ENCODE measurements around the gene ARFRP1.

Gene ARFRP1

GRCh38 chr20:63712191-63712590 is 4.4 kb upstream of the ARFRP1 start:
- TF ChIP-seq, protein P1, sequence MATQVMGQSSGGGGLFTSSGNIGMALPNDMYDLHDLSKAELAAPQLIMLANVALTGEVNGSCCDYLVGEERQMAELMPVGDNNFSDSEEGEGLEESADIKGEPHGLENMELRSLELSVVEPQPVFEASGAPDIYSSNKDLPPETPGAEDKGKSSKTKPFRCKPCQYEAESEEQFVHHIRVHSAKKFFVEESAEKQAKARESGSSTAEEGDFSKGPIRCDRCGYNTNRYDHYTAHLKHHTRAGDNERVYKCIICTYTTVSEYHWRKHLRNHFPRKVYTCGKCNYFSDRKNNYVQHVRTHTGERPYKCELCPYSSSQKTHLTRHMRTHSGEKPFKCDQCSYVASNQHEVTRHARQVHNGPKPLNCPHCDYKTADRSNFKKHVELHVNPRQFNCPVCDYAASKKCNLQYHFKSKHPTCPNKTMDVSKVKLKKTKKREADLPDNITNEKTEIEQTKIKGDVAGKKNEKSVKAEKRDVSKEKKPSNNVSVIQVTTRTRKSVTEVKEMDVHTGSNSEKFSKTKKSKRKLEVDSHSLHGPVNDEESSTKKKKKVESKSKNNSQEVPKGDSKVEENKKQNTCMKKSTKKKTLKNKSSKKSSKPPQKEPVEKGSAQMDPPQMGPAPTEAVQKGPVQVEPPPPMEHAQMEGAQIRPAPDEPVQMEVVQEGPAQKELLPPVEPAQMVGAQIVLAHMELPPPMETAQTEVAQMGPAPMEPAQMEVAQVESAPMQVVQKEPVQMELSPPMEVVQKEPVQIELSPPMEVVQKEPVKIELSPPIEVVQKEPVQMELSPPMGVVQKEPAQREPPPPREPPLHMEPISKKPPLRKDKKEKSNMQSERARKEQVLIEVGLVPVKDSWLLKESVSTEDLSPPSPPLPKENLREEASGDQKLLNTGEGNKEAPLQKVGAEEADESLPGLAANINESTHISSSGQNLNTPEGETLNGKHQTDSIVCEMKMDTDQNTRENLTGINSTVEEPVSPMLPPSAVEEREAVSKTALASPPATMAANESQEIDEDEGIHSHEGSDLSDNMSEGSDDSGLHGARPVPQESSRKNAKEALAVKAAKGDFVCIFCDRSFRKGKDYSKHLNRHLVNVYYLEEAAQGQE (IDR thresholded peaks at IDR 0.05; ENCODE audit: insufficient replicate concordance, low read depth): no peak
- TF ChIP-seq CTCF (IDR thresholded peaks at IDR 0.05; ENCODE audit: insufficient read depth, low read length) (no peak), POLR2AphosphoS5 (IDR thresholded peaks at IDR 0.05; ENCODE audit: low read depth) (no peak), SPI1 (IDR thresholded peaks at IDR 0.05; ENCODE audit: borderline replicate concordance, low read depth) (no peak), GABPA (IDR thresholded peaks at IDR 0.05; ENCODE audit: low read depth) (no peak)
- no peaks in the 10 kb centered on the region for H3K27me3 ChIP-seq (ENCODE audit: insufficient read depth, poor library complexity, severe bottlenecking)
- DNase-seq (ENCODE audit: low read depth in 1 of 2, low spot score in 1 of 2): no peak
- no peak overlapping the region for H3K4me3 ChIP-seq (replicated peaks; ENCODE audit: insufficient read depth, low read length)
- H3K27ac ChIP-seq (replicated peaks): no peak overlapping the region

GRCh38 chr20:63711085-63711645 is 3.4 kb upstream of the ARFRP1 start:
- no peak overlapping the region for H3K4me3 ChIP-seq (replicated peaks; ENCODE audit: insufficient read depth, low read length)
- H3K27me3 ChIP-seq (ENCODE audit: insufficient read depth, poor library complexity, severe bottlenecking): no peaks in the 10 kb centered on the region
- H3K27ac ChIP-seq (replicated peaks): no peak overlapping the region
- no peak for DNase-seq (ENCODE audit: low read depth in 1 of 2, low spot score in 1 of 2)
- TF ChIP-seq CTCF (IDR thresholded peaks at IDR 0.05; ENCODE audit: insufficient read depth, low read length): no peak
- TF ChIP-seq SPI1 (IDR thresholded peaks at IDR 0.05; ENCODE audit: borderline replicate concordance, low read depth): no peak
- TF ChIP-seq POLR2AphosphoS5 (IDR thresholded peaks at IDR 0.05; ENCODE audit: low read depth): no peak
- TF ChIP-seq, protein P1 (IDR thresholded peaks at IDR 0.05; ENCODE audit: insufficient replicate concordance, low read depth): no peak
- no peak for TF ChIP-seq GABPA (IDR thresholded peaks at IDR 0.05; ENCODE audit: low read depth)

- Histone ChIP-seq H3K27ac (replicated peaks) (peak overlapping the region; percentile 87), H3K27me3 (ENCODE audit: insufficient read depth, poor library complexity, severe bottlenecking) (no peaks in the 10 kb centered on the region), H3K4me3 (replicated peaks; ENCODE audit: insufficient read depth, low read length) (peak overlapping the region; percentile 93)
- no peak for DNase-seq (ENCODE audit: low read depth in 1 of 2, low spot score in 1 of 2)
- no peak for TF ChIP-seq SPI1 (IDR thresholded peaks at IDR 0.05; ENCODE audit: borderline replicate concordance, low read depth)
- TF ChIP-seq, protein P1 (IDR thresholded peaks at IDR 0.05; ENCODE audit: insufficient replicate concordance, low read depth): no peak
- TF ChIP-seq CTCF (IDR thresholded peaks at IDR 0.05; ENCODE audit: insufficient read depth, low read length): no peak
- no peak for TF ChIP-seq POLR2AphosphoS5 (IDR thresholded peaks at IDR 0.05; ENCODE audit: low read depth)
- no peak for TF ChIP-seq GABPA (IDR thresholded peaks at IDR 0.05; ENCODE audit: low read depth)
Observed at GRCh38 chr20:63709149-63709527, 1.4 kb upstream of the ARFRP1 start.

All from HL-60 (cell line).